ENCODE results near the gene ARAP2.

DNA sequence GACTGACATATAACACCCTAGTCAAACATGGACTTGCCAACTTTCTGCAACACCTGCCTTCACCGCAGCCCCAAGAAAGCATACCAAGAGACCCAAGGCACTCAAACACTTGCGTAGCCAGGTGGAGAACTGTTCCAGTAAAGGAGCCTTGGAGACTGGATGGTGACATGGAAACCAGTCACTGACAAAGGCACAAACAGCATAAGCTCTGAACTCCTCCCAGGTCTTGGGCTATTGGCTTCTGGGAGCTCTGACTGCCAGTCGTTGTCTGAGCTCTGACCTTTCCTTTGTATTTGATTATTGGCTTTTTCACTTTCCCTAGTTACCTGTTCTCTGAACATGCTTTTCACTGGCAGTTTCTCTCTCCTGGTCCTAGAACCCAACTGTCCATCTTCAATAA, 38.3 kb downstream of the ARAP2 start:
- TF ChIP-seq, protein P1, sequence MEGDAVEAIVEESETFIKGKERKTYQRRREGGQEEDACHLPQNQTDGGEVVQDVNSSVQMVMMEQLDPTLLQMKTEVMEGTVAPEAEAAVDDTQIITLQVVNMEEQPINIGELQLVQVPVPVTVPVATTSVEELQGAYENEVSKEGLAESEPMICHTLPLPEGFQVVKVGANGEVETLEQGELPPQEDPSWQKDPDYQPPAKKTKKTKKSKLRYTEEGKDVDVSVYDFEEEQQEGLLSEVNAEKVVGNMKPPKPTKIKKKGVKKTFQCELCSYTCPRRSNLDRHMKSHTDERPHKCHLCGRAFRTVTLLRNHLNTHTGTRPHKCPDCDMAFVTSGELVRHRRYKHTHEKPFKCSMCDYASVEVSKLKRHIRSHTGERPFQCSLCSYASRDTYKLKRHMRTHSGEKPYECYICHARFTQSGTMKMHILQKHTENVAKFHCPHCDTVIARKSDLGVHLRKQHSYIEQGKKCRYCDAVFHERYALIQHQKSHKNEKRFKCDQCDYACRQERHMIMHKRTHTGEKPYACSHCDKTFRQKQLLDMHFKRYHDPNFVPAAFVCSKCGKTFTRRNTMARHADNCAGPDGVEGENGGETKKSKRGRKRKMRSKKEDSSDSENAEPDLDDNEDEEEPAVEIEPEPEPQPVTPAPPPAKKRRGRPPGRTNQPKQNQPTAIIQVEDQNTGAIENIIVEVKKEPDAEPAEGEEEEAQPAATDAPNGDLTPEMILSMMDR (conservative IDR thresholded peaks at IDR 0.05; ENCODE audit: low read depth, low read length), result no peak
- no peak for TF ChIP-seq EZH2 (IDR thresholded peaks at IDR 0.05; ENCODE audit: low read length, unreplicated experiment)
- TF ChIP-seq EZH2phosphoT487 (IDR thresholded peaks at IDR 0.05; ENCODE audit: borderline replicate concordance, low read length), result no peak

Measured in PC-3 (cell line).